SJSA1 (cell line): ENCODE data around the gene GPR162. TPM values are rescaled to one million over a fixed set of nuclear protein-coding genes. Genes with fewer than 3 reads are reported as not detected.
A peak's percentile ranks its signal among the peaks of the same experiment; 100 is the strongest.

Experiments
- DNase-seq, 2 experiments: peaks; one replicate each; pipeline ENCODE4 v3.0.0-alpha.2; 2015 to 2020; ENCODE audit warnings: low spot score in 2 of 2, low read depth in 1 of 2
- H3K27ac ChIP-seq: fragments of 250-450 bp; sonication (Bioruptor Pico); 2 replicates; pipeline ENCODE4 v1.5.1; 2020; ENCODE audit warnings: mild to moderate bottlenecking, moderate library complexity
- H3K27me3 ChIP-seq: fragments of 250-450 bp; sonication (Bioruptor Pico); replicated peaks from 2 replicates; pipeline ENCODE4 v1.5.1; 2020; ENCODE audit warnings: mild to moderate bottlenecking, moderate library complexity
- H3K36me3 ChIP-seq: fragments of 250-450 bp; sonication (Bioruptor Pico); 2 replicates; pipeline ENCODE4 v1.5.1; 2020; ENCODE audit warnings: mild to moderate bottlenecking
- H3K4me1 ChIP-seq: fragments of 250-450 bp; sonication (Bioruptor Pico); replicated peaks from 2 replicates; pipeline ENCODE4 v1.6.1; 2021; ENCODE audit warnings: mild to moderate bottlenecking
- H3K4me3 ChIP-seq: fragments of 250-450 bp; sonication (Bioruptor Pico); 2 replicates; pipeline ENCODE4 v1.5.1; 2020; ENCODE audit warnings: mild to moderate bottlenecking
- H3K9me3 ChIP-seq: fragments of 250-450 bp; sonication (Bioruptor Pico); replicated peaks from 2 replicates; pipeline ENCODE4 v1.5.1; 2020; ENCODE audit warnings: mild to moderate bottlenecking
- total RNA-seq: library from RNA; depleted of rRNA; stranded (reverse); fragments of >200 nt; shearing (Covaris generic); gene quantifications from 2 replicates; pipeline ENCODE4 v1.2.3, GENCODE V29; 2014

The GPR162 gene
- total RNA-seq, 1 experiment from 2014 or later, result 0.16 TPM

DNA sequence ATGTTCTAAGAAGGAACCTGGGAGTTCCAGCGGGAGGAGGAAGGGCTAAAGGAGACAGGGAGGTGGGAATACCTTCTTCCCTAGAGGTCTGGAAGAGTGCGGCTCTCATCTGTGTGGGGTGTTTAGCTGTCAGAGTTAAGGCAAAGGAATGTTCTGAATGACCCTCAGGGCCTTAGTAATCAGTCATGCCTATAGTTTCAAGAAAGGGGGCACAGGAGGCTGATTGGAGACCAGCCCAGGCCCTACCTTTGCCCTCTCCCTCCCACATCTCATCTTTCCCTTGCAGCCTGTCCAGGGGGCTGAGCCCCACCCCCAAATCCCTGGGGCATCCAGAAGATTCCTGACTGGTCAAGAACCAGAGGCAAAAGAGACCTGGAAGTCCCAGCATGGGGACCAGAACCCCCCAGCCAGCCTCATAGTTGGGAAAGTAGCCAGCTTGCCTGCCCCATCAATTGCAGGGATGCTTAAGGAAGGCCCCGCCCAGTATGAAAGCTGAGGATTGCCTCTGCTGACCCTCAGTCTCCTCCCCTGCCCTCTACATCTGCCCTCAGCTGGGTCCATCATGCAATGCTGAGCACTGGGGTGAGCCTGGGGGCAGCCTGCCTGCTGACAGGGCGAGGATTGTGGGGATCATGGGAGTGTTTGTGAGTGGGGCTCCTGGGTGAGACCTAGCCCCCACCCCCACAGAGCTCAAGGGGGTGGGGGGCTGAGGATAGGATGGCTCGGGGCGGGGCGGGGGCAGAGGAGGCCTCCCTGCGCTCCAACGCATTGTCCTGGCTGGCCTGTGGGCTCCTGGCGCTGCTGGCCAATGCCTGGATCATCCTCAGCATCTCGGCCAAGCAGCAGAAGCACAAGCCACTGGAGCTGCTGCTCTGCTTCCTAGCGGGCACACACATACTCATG lies 1.8 kb downstream of the GPR162 start:
- peaks cover 82% of the 10 kb centered on the region for H3K27me3 ChIP-seq
- H3K27ac ChIP-seq, result no peak overlapping the region
- H3K4me1 ChIP-seq, result peaks cover 13% of the 10 kb centered on the region
- DNase-seq, result no peak
- H3K4me3 ChIP-seq, result no peak overlapping the region
- no peaks in the 10 kb centered on the region for H3K36me3 ChIP-seq
- peaks cover under 1% of the 10 kb centered on the region; the same call in 1 of the 2 replicates for H3K9me3 ChIP-seq

GRCh38 chr12:6824085-6824775 lies 2.6 kb downstream of the GPR162 start:
- Histone ChIP-seq H3K9me3 (peaks cover 5% of the 10 kb centered on the region), H3K4me1 (peaks cover 21% of the 10 kb centered on the region), H3K36me3 (0 out of 2 replicates have a peak, but pooled peaks cover 3% of the 10 kb centered on the region), H3K27me3 (peaks cover 86% of the 10 kb centered on the region), H3K27ac (no peak overlapping the region), H3K4me3 (no peak overlapping the region)
- DNase-seq, result no peak

- peaks cover 5% of the 10 kb centered on the region for H3K9me3 ChIP-seq
- H3K36me3 ChIP-seq, result 0 out of 2 replicates have a peak, but pooled peaks cover 3% of the 10 kb centered on the region
- DNase-seq, result no peak
- peaks cover 88% of the 10 kb centered on the region for H3K27me3 ChIP-seq
- H3K4me1 ChIP-seq, result peaks cover 21% of the 10 kb centered on the region
- H3K27ac ChIP-seq, result no peak overlapping the region
- no peak overlapping the region for H3K4me3 ChIP-seq
Observed at GRCh38 chr12:6824901-6825381, 3.3 kb downstream of the GPR162 start.

DNA sequence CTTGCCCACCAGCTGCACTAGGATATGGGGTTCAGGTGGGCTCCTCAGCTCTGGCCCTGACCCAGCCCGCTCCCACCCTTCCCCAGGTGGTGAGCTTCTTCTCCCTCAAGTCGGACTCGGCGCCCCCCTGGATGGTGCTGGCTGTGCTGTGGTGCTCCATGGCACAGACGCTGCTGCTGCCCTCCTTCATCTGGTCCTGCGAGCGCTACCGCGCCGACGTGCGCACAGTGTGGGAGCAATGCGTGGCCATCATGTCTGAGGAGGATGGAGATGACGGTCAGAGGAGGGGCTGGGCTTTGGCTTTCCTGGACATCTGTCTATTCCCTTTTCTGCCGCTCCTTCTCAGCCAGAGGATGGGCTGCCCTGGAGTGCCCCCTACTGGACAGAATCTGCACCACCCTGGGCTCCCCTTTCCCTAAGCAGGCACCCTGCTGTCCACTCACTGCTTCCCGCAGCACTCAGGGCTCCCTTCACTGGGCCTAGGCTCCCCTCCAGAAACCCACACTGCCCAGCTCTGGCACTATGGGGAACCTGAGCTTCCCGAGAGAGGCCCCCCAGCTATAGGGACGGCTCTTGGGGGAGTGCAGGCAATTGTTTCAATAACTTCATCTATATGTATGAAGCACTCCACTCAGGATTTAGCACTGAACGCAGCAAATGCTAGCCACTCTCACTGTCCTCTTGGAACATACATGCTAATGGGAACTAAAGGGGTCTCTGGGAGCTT lies 3.9 kb downstream of the GPR162 start:
- Histone ChIP-seq H3K36me3 (0 out of 2 replicates have a peak, but pooled peaks cover 3% of the 10 kb centered on the region), H3K9me3 (peaks cover 5% of the 10 kb centered on the region), H3K4me3 (no peak overlapping the region), H3K4me1 (peaks cover 21% of the 10 kb centered on the region), H3K27ac (no peak overlapping the region), H3K27me3 (peaks cover 90% of the 10 kb centered on the region)
- peak; percentile 84 to 85 for DNase-seq

DNA sequence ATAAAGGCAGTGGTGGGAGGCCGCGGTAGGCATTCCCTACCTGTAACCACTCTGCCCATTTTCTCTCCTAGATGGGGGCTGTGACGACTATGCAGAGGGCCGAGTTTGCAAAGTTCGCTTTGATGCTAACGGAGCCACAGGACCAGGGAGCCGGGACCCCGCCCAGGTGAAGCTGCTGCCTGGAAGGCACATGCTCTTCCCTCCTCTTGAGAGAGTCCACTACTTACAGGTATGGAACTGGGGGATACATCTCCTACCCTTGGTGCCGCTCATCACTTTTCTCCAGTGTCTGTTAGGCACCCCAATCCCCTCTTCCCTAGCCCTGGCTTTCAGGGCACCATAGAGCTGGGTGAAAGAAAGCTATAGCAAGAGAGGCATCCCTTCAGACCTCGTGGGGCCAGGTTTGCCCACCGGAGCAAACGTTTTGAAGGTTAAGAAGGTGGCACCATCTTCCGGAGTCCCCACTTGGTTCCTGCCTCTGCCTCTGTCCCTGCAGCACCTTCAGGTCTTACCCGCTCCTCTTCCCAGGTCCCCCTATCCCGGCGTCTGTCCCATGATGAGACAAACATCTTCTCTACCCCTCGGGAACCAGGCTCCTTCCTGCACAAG lies 4.6 kb downstream of the GPR162 start:
- Histone ChIP-seq H3K4me3 (no peak overlapping the region), H3K27ac (no peak overlapping the region), H3K36me3 (0 out of 2 replicates have a peak, but pooled peaks cover 3% of the 10 kb centered on the region), H3K4me1 (peaks cover 21% of the 10 kb centered on the region), H3K27me3 (peaks cover 88% of the 10 kb centered on the region), H3K9me3 (peaks cover 5% of the 10 kb centered on the region)
- DNase-seq, result no peak

DNA sequence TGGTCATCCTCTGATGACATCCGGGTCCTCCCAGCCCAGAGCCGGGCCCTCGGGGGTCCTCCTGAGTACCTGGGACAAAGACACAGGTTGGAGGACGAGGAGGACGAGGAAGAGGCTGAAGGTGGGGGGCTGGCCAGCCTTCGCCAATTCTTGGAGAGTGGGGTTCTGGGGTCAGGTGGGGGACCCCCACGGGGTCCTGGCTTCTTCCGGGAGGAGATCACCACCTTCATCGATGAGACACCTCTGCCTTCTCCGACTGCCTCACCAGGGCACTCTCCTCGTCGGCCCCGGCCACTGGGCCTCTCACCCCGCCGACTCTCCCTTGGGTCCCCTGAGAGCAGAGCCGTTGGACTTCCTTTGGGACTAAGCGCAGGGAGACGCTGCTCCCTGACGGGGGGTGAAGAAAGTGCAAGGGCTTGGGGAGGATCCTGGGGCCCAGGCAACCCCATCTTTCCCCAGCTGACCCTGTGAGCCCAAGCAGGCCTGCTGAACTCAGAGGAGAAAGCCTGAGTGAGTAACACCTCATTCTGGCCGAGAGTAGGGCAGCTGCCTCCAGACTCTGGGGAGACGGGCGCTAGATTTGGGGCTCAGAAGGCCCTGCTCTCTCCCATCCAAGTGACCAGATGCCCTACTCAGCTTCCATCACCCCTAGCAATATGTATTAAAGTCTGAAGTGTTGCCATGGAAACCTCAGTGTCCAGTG lies 5.3 kb downstream of the GPR162 start:
- Histone ChIP-seq H3K27me3 (peaks cover 84% of the 10 kb centered on the region), H3K9me3 (peaks cover 5% of the 10 kb centered on the region), H3K4me1 (peaks cover 21% of the 10 kb centered on the region), H3K4me3 (no peak overlapping the region), H3K27ac (no peak overlapping the region), H3K36me3 (0 out of 2 replicates have a peak, but pooled peaks cover 3% of the 10 kb centered on the region)
- DNase-seq, result no peak

DNA sequence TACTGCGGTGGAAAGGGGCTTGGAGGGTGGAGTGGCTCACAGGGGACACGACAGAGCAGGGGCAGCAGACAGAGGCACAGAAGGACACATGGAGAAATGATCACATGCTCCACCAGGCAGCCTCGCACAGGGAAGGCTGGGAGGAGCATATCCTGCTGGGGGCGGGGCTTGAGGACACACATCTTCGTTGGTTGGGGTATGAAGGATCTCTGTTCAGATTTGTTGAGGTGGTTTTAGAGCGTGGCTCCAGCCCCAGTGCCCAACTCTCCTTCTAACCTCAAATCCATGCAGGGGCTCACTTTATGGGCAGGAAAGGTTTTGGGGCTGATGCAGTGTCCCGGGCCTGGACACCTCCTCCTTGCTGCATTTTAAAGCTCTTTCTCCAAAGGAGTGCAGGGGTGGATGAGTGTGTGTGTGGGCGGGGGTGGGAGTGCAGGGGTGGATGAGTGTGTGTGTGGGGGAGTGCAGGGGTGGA lies 5.9 kb downstream of the GPR162 start:
- H3K27me3 ChIP-seq, result peaks cover 84% of the 10 kb centered on the region
- no peak overlapping the region for H3K27ac ChIP-seq
- no peak overlapping the region for H3K4me3 ChIP-seq
- peaks cover 21% of the 10 kb centered on the region for H3K4me1 ChIP-seq
- H3K36me3 ChIP-seq, result 0 out of 2 replicates have a peak, but pooled peaks cover 3% of the 10 kb centered on the region
- peak in 1 of 2 experiments; percentile 31 for DNase-seq
- H3K9me3 ChIP-seq, result peaks cover 5% of the 10 kb centered on the region

- Histone ChIP-seq H3K36me3 (0 out of 2 replicates have a peak, but pooled peaks cover 3% of the 10 kb centered on the region), H3K4me3 (peak within 1 kb of the TSS; percentile 35), H3K27ac (no peak within 1 kb of the TSS), H3K27me3 (peaks cover 78% of the 10 kb centered on the region), H3K9me3 (peaks cover 5% of the 10 kb centered on the region), H3K4me1 (peaks cover 21% of the 10 kb centered on the region)
- no peak for DNase-seq
Observed at GRCh38 chr12:6827982-6828780, 6.6 kb downstream of the GPR162 start, which contains the start of gene P3H3. Gene P3H3, plus strand, starts transcription at chr12:6828407. Its CDS starts 34 bp downstream, at chr12:6828441.

GRCh38 chr12:6828781-6829535 lies 7.3 kb downstream of the GPR162 start:
- no peak for DNase-seq
- Histone ChIP-seq H3K4me1 (peaks cover 21% of the 10 kb centered on the region), H3K4me3 (peak overlapping the region; percentile 35), H3K36me3 (0 out of 2 replicates have a peak, but pooled peaks cover 3% of the 10 kb centered on the region), H3K27ac (no peak overlapping the region), H3K27me3 (peaks cover 72% of the 10 kb centered on the region), H3K9me3 (peaks cover 5% of the 10 kb centered on the region)

DNA sequence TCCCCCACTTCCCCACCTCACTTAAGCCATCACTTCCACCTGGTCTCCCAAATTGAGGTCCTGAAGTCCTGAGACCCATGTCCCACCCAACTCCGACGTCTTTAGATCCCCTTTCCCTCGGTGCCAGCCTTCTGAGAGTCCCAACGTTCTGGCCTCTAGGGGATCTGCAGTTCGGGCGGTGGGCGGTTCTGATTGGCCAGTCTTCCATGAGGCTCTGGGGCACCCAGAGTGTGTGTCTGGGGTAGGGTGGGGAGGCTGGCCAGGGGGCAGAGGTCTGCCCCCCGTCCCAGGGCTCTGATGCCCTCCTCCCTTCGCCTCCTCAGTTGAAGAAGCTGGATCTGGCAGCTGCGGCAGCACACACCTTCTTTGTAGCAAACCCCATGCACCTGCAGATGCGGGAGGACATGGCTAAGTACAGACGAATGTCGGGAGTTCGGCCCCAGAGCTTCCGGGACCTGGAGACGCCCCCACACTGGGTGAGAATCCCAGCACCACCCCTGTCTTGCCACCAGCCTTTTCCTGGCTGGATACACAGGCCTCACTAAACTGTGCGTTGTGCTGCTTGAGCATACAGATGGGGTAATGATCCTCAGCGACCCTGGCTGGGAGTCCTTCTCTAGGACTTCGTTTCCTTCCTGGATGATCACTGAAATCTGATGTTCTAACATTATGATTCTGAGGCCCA lies 8.1 kb downstream of the GPR162 start:
- Histone ChIP-seq H3K36me3 (0 out of 2 replicates have a peak, but pooled peaks cover 3% of the 10 kb centered on the region), H3K9me3 (peaks cover 5% of the 10 kb centered on the region), H3K27ac (no peak overlapping the region), H3K27me3 (peaks cover 66% of the 10 kb centered on the region), H3K4me1 (peaks cover 21% of the 10 kb centered on the region), H3K4me3 (no peak overlapping the region)
- DNase-seq, result no peak
